GM19099 (cell line): ENCODE data around the gene FSTL4.

Experiments
- POLR2A ChIP-seq: IDR thresholded peaks from 3 replicates; pipeline ENCODE4 v1.6.1; 2011; ENCODE audit warnings: low read depth; ENCODE audit not compliant: insufficient read length; ENCODE audit errors: extremely low read depth

FSTL4 gene

GRCh38 chr5:133367984-133368383 lies 244.4 kb downstream of the FSTL4 start:
- TF ChIP-seq POLR2A: no peak

- no peak for TF ChIP-seq POLR2A
Measured at GRCh38 chr5:133367071-133367786, 245.1 kb downstream of the FSTL4 start.

- no peak for TF ChIP-seq POLR2A
Measured at GRCh38 chr5:133366438-133366837, 245.9 kb downstream of the FSTL4 start.

GRCh38 chr5:133365738-133366137 lies 246.6 kb downstream of the FSTL4 start:
- no peak for TF ChIP-seq POLR2A

GRCh38 chr5:133364936-133365707 lies 247.2 kb downstream of the FSTL4 start:
- no peak for TF ChIP-seq POLR2A

- TF ChIP-seq POLR2A: no peak
Measured at GRCh38 chr5:133363807-133364587, 248.3 kb downstream of the FSTL4 start.

GRCh38 chr5:133362438-133362837 lies 249.9 kb downstream of the FSTL4 start:
- no peak for TF ChIP-seq POLR2A

GRCh38 chr5:133361922-133362321 lies 250.4 kb downstream of the FSTL4 start:
- TF ChIP-seq POLR2A: no peak

GRCh38 chr5:133360693-133361472 lies 251.5 kb downstream of the FSTL4 start:
- no peak for TF ChIP-seq POLR2A

GRCh38 chr5:133359861-133360260 lies 252.5 kb downstream of the FSTL4 start:
- TF ChIP-seq POLR2A: no peak

- TF ChIP-seq POLR2A: no peak
Measured at GRCh38 chr5:133358271-133358670, 254.1 kb downstream of the FSTL4 start.

- no peak for TF ChIP-seq POLR2A
Measured at GRCh38 chr5:133357758-133358157, 254.6 kb downstream of the FSTL4 start.

GRCh38 chr5:133356984-133357421 lies 255.3 kb downstream of the FSTL4 start:
- TF ChIP-seq POLR2A: no peak

GRCh38 chr5:133356396-133356983 lies 255.9 kb downstream of the FSTL4 start:
- no peak for TF ChIP-seq POLR2A
